Loucy (cell line): ENCODE results near the gene UNC5C.

Source experiments
- EZH2phosphoT487 ChIP-seq: fragments of 200-600 bp; IDR thresholded peaks from 2 replicates; pipeline ENCODE4 v1.6.1; 2018; ENCODE audit warnings: antibody characterized with exemption, mild to moderate bottlenecking, moderate library complexity, borderline replicate concordance
- TF ChIP-seq, protein P1 (sequence below): fragments of 200-600 bp; sonication (generic); conservative IDR thresholded peaks from 2 replicates; pipeline ENCODE4 v1.5.1; 2014; ENCODE audit warnings: mild to moderate bottlenecking, antibody characterized with exemption, low read length

GRCh38 chr4:95531141-95531540 lies 17.6 kb downstream of the UNC5C start:
- TF ChIP-seq, protein P1, sequence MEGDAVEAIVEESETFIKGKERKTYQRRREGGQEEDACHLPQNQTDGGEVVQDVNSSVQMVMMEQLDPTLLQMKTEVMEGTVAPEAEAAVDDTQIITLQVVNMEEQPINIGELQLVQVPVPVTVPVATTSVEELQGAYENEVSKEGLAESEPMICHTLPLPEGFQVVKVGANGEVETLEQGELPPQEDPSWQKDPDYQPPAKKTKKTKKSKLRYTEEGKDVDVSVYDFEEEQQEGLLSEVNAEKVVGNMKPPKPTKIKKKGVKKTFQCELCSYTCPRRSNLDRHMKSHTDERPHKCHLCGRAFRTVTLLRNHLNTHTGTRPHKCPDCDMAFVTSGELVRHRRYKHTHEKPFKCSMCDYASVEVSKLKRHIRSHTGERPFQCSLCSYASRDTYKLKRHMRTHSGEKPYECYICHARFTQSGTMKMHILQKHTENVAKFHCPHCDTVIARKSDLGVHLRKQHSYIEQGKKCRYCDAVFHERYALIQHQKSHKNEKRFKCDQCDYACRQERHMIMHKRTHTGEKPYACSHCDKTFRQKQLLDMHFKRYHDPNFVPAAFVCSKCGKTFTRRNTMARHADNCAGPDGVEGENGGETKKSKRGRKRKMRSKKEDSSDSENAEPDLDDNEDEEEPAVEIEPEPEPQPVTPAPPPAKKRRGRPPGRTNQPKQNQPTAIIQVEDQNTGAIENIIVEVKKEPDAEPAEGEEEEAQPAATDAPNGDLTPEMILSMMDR: no peak
- no peak for TF ChIP-seq EZH2phosphoT487
